Measurements from ENCODE around the gene TDRD1. TPM values are rescaled to one million over a fixed set of nuclear protein-coding genes. Genes with fewer than 3 reads are reported as not detected.

Gene TDRD1
- total RNA-seq, 1 donor = 0.72 TPM

- H3K9me3 ChIP-seq (ENCODE audit: low read depth, low read length) = no peaks in the 10 kb centered on the region
- no peak for DNase-seq (ENCODE audit: insufficient read length, low spot score, missing footprints)
- TF ChIP-seq, protein P1, sequence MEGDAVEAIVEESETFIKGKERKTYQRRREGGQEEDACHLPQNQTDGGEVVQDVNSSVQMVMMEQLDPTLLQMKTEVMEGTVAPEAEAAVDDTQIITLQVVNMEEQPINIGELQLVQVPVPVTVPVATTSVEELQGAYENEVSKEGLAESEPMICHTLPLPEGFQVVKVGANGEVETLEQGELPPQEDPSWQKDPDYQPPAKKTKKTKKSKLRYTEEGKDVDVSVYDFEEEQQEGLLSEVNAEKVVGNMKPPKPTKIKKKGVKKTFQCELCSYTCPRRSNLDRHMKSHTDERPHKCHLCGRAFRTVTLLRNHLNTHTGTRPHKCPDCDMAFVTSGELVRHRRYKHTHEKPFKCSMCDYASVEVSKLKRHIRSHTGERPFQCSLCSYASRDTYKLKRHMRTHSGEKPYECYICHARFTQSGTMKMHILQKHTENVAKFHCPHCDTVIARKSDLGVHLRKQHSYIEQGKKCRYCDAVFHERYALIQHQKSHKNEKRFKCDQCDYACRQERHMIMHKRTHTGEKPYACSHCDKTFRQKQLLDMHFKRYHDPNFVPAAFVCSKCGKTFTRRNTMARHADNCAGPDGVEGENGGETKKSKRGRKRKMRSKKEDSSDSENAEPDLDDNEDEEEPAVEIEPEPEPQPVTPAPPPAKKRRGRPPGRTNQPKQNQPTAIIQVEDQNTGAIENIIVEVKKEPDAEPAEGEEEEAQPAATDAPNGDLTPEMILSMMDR (IDR thresholded peaks at IDR 0.05; ENCODE audit: extremely low read depth, low read depth, low read length) = no peak
- H3K27ac ChIP-seq (ENCODE audit: low read depth, low read length) = no peak overlapping the region
- H2AFZ ChIP-seq (ENCODE audit: low read length) = no peak overlapping the region
- no peaks in the 10 kb centered on the region for H3K79me2 ChIP-seq (ENCODE audit: insufficient read depth, low read length)
- no peaks in the 10 kb centered on the region for H3K27me3 ChIP-seq (ENCODE audit: insufficient read depth, low read length)
- H3K4me1 ChIP-seq (ENCODE audit: insufficient read depth, low read length) = no peaks in the 10 kb centered on the region
- H3K4me2 ChIP-seq (ENCODE audit: insufficient read depth, low read length) = no peak overlapping the region
- no peaks in the 10 kb centered on the region for H3K36me3 ChIP-seq (ENCODE audit: insufficient read depth, low read length)
- no peaks in the 10 kb centered on the region for H4K20me1 ChIP-seq (ENCODE audit: insufficient read depth, low read length)
- no peak overlapping the region for H3K4me3 ChIP-seq (ENCODE audit: insufficient read depth, low read length)
Observed at GRCh38 chr10:114183563-114183962, 4.4 kb downstream of the TDRD1 start.

DNA sequence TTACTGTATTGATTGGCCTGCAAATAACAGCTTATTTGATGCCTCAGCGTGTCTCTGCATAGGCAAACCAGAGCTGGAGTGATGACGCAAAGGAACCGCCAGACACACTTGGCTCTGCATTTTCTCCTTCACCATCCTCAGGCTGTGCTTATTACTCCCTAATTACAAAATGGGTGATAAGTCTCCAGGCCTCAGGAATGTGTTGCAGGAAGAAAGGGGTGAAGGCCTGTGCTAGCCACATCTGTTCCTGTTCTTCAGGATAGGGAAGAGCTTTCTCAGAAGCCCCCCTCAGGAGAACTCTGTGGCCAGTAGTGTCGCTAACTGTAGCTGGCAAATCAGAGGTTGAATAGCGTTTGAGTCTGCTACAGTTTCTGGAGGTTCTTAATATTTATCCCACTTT is 5.1 kb downstream of the TDRD1 start:
- no peak overlapping the region for H2AFZ ChIP-seq (ENCODE audit: low read length)
- H3K4me1 ChIP-seq (ENCODE audit: insufficient read depth, low read length) = no peaks in the 10 kb centered on the region
- TF ChIP-seq, protein P1 (IDR thresholded peaks at IDR 0.05; ENCODE audit: extremely low read depth, low read depth, low read length) = no peak
- DNase-seq (ENCODE audit: insufficient read length, low spot score, missing footprints) = no peak
- H3K9me3 ChIP-seq (ENCODE audit: low read depth, low read length) = no peaks in the 10 kb centered on the region
- H3K27me3 ChIP-seq (ENCODE audit: insufficient read depth, low read length) = no peaks in the 10 kb centered on the region
- H3K4me2 ChIP-seq (ENCODE audit: insufficient read depth, low read length) = no peak overlapping the region
- H4K20me1 ChIP-seq (ENCODE audit: insufficient read depth, low read length) = no peaks in the 10 kb centered on the region
- no peak overlapping the region for H3K4me3 ChIP-seq (ENCODE audit: insufficient read depth, low read length)
- H3K79me2 ChIP-seq (ENCODE audit: insufficient read depth, low read length) = no peaks in the 10 kb centered on the region
- H3K36me3 ChIP-seq (ENCODE audit: insufficient read depth, low read length) = no peaks in the 10 kb centered on the region
- H3K27ac ChIP-seq (ENCODE audit: low read depth, low read length) = no peak overlapping the region

DNA sequence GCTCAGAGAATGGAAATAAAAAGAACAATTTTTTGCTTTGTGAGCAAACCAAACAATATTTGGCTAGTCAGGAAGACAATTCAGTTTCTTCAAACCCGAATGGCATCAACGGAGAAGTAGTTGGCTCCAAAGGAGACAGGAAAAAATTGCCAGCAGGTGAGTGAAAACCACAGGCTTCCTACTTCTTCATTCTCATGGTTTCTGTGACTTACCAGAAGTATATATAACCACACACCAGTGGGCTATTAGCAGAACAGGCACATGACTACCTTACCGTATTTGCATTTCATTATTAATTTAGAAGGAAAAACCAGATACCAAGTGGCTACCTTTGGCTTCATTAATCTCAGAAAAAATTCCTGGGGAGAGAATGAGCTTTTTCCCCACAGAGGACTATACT is 8.8 kb downstream of the TDRD1 start:
- Histone ChIP-seq H3K27ac (ENCODE audit: low read depth, low read length) (no peak overlapping the region), H3K4me2 (ENCODE audit: insufficient read depth, low read length) (no peak overlapping the region), H3K79me2 (ENCODE audit: insufficient read depth, low read length) (no peaks in the 10 kb centered on the region), H3K4me1 (ENCODE audit: insufficient read depth, low read length) (no peaks in the 10 kb centered on the region), H3K27me3 (ENCODE audit: insufficient read depth, low read length) (no peaks in the 10 kb centered on the region), H3K9me3 (ENCODE audit: low read depth, low read length) (no peaks in the 10 kb centered on the region), H3K4me3 (ENCODE audit: insufficient read depth, low read length) (no peak overlapping the region), H4K20me1 (ENCODE audit: insufficient read depth, low read length) (no peaks in the 10 kb centered on the region), H2AFZ (ENCODE audit: low read length) (no peak overlapping the region), H3K36me3 (ENCODE audit: insufficient read depth, low read length) (no peaks in the 10 kb centered on the region)
- DNase-seq (ENCODE audit: insufficient read length, low spot score, missing footprints) = no peak
- TF ChIP-seq, protein P1 (IDR thresholded peaks at IDR 0.05; ENCODE audit: extremely low read depth, low read depth, low read length) = no peak

DNA sequence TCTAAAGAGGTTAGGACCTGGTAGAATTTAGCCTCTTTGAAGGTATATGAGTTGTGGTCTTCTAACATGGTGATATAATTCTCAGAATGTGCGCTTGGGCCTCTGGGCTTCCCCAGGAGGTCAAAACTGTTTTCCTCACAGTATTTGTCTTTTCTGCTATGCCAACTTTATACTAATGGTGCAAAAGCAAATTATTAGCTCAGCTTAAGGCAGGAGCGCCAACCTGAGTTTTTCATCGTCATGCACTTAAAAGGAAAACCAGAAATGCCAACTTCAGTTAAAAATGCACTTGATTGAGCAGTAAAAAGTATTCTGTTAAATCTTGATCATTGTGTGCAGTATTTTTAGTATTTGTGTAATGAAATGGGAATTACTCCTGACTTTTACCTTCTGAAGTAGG is 9.7 kb downstream of the TDRD1 start:
- TF ChIP-seq, protein P1 (IDR thresholded peaks at IDR 0.05; ENCODE audit: extremely low read depth, low read depth, low read length) = no peak
- no peak for DNase-seq (ENCODE audit: insufficient read length, low spot score, missing footprints)
- Histone ChIP-seq H3K79me2 (ENCODE audit: insufficient read depth, low read length) (no peaks in the 10 kb centered on the region), H3K27me3 (ENCODE audit: insufficient read depth, low read length) (no peaks in the 10 kb centered on the region), H3K36me3 (ENCODE audit: insufficient read depth, low read length) (no peaks in the 10 kb centered on the region), H2AFZ (ENCODE audit: low read length) (no peak overlapping the region), H3K9me3 (ENCODE audit: low read depth, low read length) (no peaks in the 10 kb centered on the region), H3K27ac (ENCODE audit: low read depth, low read length) (no peak overlapping the region), H3K4me2 (ENCODE audit: insufficient read depth, low read length) (no peak overlapping the region), H4K20me1 (ENCODE audit: insufficient read depth, low read length) (no peaks in the 10 kb centered on the region), H3K4me1 (ENCODE audit: insufficient read depth, low read length) (no peaks in the 10 kb centered on the region), H3K4me3 (ENCODE audit: insufficient read depth, low read length) (no peak overlapping the region)
